ENCODE data around the gene DCAF10.

- TF ChIP-seq FOXK2 (IDR thresholded peaks at IDR 0.05) (no peak), BHLHE40 (IDR thresholded peaks at IDR 0.05; ENCODE audit: borderline replicate concordance) (no peak), ARNT (IDR thresholded peaks at IDR 0.05) (no peak), SUZ12 (IDR thresholded peaks at IDR 0.05) (no peak), TARDBP (IDR thresholded peaks at IDR 0.05) (no peak), ZNF384 (IDR thresholded peaks at IDR 0.05) (no peak), SP1 (IDR thresholded peaks at IDR 0.05) (no peak), CTBP1 (IDR thresholded peaks at IDR 0.05; ENCODE audit: borderline replicate concordance) (no peak), NFRKB (IDR thresholded peaks at IDR 0.05) (no peak), FOXM1 (IDR thresholded peaks at IDR 0.05; ENCODE audit: borderline replicate concordance) (no peak)
Measured at GRCh38 chr9:37899041-37899440, 98.4 kb downstream of the DCAF10 start.

All from HEK293T (cell line).